ENCODE results near the gene ADGRL3.

DNA sequence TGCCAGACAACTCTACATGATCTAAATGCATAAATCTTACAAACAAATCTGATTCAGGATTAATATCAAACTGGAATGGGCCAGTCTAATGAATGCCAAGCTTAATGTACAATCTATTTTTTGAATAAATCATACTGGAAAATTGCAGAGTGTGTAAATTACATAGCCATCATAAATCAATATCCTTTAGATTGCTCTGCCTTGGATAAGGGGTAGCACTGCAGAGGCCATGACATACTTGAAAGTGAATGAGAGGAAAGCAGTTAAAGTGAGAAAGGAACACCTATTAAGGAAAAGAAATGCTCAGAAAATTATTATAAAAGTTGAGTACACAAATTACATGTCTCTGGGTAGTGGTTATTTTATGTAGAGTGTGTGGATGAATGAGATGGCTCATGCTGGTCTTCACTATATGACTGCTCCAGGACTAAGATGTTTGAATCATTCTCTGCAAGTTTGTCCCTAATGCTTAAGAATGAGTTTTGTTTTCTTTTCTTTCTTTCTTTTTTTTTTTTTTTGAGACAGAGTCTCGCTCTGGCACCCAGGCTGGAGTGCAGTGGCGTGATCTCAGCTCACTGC lies 100.2 kb downstream of the ADGRL3 start:
- TF ChIP-seq, protein P1, sequence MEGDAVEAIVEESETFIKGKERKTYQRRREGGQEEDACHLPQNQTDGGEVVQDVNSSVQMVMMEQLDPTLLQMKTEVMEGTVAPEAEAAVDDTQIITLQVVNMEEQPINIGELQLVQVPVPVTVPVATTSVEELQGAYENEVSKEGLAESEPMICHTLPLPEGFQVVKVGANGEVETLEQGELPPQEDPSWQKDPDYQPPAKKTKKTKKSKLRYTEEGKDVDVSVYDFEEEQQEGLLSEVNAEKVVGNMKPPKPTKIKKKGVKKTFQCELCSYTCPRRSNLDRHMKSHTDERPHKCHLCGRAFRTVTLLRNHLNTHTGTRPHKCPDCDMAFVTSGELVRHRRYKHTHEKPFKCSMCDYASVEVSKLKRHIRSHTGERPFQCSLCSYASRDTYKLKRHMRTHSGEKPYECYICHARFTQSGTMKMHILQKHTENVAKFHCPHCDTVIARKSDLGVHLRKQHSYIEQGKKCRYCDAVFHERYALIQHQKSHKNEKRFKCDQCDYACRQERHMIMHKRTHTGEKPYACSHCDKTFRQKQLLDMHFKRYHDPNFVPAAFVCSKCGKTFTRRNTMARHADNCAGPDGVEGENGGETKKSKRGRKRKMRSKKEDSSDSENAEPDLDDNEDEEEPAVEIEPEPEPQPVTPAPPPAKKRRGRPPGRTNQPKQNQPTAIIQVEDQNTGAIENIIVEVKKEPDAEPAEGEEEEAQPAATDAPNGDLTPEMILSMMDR (conservative IDR thresholded peaks at IDR 0.05; ENCODE audit: low read length): no peak
- no peak for TF ChIP-seq EZH2phosphoT487 (IDR thresholded peaks at IDR 0.05; ENCODE audit: borderline replicate concordance, low read depth, low read length)

All from OCI-LY7 (cell line).